GM10847 (cell line): ENCODE results near the gene FOXE3.

Experiments used
- POLR2A ChIP-seq: IDR thresholded peaks from 2 replicates; pipeline ENCODE4 v1.6.1; 2011; ENCODE audit not compliant: insufficient read length; ENCODE audit errors: extremely low read depth

Gene FOXE3

GRCh38 chr1:47415728-47416318 lies at the start of gene FOXE3:
Gene FOXE3 (plus strand): TSS chr1:47416285. CDS start chr1:47416316, 31 bp downstream.
- no peak for TF ChIP-seq POLR2A

GRCh38 chr1:47367651-47368050 lies 48.4 kb upstream of the FOXE3 start:
- TF ChIP-seq POLR2A = no peak

- no peak for TF ChIP-seq POLR2A
These were observed 45.0 kb upstream of the FOXE3 start for GRCh38 chr1:47371016-47371517.

- no peak for TF ChIP-seq POLR2A
These were observed 41.6 kb upstream of the FOXE3 start for GRCh38 chr1:47374501-47374900.

- TF ChIP-seq POLR2A = no peak
These were observed 37.9 kb upstream of the FOXE3 start for GRCh38 chr1:47378147-47378546.

GRCh38 chr1:47380699-47381098 lies 35.4 kb upstream of the FOXE3 start:
- no peak for TF ChIP-seq POLR2A

- TF ChIP-seq POLR2A = no peak
These were observed 33.6 kb upstream of the FOXE3 start for GRCh38 chr1:47382399-47382983.

- no peak for TF ChIP-seq POLR2A
These were observed 32.0 kb upstream of the FOXE3 start for GRCh38 chr1:47384083-47384482.

- no peak for TF ChIP-seq POLR2A
These were observed 31.1 kb upstream of the FOXE3 start for GRCh38 chr1:47385020-47385419.

- no peak for TF ChIP-seq POLR2A
These were observed 29.8 kb upstream of the FOXE3 start for GRCh38 chr1:47386268-47386667.

- no peak for TF ChIP-seq POLR2A
These were observed 27.8 kb upstream of the FOXE3 start for GRCh38 chr1:47388030-47388890.

GRCh38 chr1:47388891-47389238 lies 27.2 kb upstream of the FOXE3 start:
- no peak for TF ChIP-seq POLR2A

GRCh38 chr1:47389731-47390130 lies 26.4 kb upstream of the FOXE3 start:
- TF ChIP-seq POLR2A = no peak

GRCh38 chr1:47390843-47391242 lies 25.2 kb upstream of the FOXE3 start:
- no peak for TF ChIP-seq POLR2A

GRCh38 chr1:47393141-47393540 lies 22.9 kb upstream of the FOXE3 start:
- TF ChIP-seq POLR2A = no peak

GRCh38 chr1:47395433-47395832 lies 20.7 kb upstream of the FOXE3 start:
- TF ChIP-seq POLR2A = no peak

- no peak for TF ChIP-seq POLR2A
These were observed 19.4 kb upstream of the FOXE3 start for GRCh38 chr1:47396671-47397196.
